Glomerular visceral epithelial cell (primary cell): ENCODE measurements around the gene ARHGEF3.

Experiments
- DNase-seq: peaks from one replicate; pipeline ENCODE4 v3.0.0-alpha.2; 2016; ENCODE audit errors: extremely low spot score

ARHGEF3 gene, protein sequence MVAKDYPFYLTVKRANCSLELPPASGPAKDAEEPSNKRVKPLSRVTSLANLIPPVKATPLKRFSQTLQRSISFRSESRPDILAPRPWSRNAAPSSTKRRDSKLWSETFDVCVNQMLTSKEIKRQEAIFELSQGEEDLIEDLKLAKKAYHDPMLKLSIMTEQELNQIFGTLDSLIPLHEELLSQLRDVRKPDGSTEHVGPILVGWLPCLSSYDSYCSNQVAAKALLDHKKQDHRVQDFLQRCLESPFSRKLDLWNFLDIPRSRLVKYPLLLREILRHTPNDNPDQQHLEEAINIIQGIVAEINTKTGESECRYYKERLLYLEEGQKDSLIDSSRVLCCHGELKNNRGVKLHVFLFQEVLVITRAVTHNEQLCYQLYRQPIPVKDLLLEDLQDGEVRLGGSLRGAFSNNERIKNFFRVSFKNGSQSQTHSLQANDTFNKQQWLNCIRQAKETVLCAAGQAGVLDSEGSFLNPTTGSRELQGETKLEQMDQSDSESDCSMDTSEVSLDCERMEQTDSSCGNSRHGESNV

DNA sequence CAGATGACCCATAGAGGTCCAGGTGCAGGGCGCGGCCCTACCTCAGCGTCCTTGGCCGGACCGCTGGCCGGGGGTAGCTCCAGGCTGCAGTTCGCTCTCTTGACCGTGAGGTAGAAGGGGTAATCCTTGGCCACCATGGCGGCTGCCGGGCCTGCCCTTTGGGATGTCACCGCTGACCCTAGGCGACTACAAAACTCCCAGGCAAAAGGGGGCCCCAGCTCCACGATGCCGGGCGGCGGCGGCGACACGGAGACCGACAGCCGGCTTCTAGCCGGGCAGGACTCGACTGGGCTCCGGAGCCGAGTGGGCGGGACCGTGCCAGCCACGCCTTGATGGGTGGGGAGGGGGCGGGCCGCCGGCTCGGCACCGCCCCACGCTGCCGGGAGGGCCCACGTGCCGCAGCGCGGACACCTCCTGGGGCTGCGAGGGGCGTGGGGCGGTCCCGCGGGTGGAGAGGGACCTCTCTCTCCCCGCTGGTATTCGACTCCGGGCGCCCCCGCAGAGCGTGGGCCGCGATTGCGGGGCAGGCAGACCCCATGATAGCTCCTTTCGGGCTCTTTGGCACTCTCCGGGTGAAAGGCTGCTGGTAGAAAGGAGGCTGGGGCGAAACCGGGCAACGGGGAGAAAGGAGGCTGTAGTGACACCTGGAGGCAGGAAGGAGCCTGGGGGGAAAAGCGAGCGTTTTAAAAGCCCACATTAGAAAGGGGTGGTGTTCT lies at the start of gene ARHGEF3:
ARHGEF3 (minus strand) TSS at position 288 of the 716 bp plus-strand sequence; CDS start at position 137, 151 bp downstream.
- peak; percentile 73 for DNase-seq

DNA sequence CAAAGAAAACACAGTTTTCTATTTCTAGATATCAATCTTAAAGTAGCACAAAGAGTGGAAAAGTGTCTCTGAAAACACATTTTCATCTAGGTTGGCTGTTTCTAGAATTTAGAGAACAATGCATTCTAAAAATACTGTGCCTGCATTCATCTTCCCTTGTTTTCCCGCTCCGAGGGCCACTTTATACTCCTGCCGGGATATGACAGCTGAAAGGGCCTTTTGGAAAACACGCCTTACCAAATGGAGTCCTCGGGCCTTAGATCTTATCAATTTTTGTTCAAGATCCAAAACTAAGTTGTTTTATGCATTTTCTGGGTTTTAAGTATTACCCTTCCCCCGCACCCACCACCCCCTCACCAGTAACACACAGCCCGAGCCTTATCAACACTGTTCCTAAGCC lies 47.9 kb upstream of the ARHGEF3 start:
- DNase-seq: no peak

DNA sequence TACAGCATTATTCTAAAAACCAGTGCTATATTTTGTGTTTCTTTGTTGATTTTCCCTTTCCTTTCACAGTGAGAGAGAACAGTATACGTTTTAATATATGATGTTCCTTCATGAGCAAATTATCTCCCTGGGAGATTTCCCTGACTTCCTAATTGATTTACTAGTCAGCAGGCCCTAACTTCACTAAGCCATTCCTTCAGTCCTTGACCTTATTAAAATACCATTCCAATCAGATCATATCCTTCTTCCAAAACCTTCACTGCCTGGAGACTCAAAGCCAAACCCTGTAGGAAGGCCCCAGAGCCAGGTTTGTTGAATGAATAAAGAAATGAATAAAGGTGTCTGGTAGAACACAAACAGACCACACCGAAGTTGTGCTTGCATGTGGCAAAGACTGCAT lies 43.8 kb upstream of the ARHGEF3 start:
- DNase-seq: no peak

DNA sequence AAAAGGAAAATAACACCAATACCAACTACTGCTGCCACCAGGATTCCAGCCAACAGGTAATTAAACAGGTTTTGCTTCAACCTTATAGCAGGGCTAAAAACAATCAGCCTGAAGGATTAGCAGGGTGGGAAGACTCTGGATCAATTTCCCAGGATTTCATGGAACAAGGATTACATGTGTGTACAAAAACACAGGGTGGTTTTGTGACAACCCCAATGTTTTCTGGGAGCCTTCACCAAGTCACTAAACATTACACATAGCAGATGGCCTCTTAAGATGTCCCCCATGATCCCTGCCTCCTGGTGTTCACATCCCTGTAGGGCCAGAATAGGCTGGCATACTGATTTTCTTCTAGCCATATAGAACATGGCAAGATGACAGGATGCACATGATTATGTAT lies 42.8 kb upstream of the ARHGEF3 start:
- no peak for DNase-seq

DNA sequence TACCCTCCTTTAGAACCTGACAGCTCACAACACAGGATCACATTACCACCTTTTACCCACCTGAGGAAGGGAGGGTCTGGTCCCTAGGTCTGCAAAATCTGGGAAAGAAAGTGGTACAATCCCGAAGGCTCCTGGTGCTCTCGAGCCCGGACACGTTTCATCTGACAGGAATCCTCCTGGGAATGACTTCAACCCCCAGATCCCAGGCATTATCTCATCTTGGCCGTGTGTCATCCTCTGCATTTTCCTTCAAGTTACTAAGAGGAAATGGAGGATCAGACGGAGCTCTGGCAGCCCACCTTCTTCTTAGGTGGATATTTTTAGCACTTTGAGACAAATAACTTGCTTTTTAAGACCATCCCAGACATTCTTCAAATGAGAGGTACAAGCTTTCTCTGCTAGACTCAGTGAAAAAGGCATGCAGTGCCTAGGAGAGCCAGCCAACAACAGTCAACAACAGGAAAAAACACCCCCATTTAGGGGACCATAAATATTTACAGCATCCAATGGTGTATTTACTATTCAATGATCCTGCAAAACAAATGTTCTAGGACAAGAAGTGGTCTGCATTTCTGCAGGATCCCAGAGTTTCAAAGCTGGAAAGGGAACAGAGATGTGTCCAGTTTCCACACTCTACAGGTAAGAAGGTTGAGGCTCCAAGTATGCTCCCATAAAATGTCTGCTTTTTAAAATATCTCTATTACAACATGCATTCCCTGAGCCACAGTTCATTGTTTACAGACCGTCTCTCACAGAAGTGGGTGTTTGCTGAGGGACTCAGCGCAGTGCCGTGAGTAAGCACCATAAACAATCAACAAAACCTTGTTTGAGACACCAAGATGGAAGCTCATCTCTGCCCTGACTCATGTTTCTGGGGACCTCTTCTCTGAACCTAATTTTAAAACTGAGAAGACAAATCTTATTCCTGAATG lies 38.3 kb upstream of the ARHGEF3 start:
- peak; percentile 64 for DNase-seq

DNA sequence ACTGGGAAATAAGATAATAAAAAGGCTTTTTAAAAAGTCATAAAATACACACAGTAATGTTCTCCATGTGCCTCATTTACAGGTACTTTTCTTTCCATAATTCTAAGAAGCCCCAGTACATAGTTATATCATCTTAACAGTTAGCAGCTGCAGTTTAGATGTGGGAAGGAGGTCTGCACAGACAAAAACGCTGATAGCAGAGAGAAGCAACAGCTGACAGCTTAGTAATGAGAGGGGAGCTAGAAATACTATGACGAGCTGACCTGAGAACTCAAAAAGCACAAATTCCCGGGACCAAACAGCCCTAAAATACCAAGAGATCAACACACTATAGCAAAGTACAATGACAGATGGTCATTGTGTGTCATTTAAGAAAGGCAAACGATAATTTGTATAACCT lies 36.7 kb upstream of the ARHGEF3 start:
- no peak for DNase-seq

DNA sequence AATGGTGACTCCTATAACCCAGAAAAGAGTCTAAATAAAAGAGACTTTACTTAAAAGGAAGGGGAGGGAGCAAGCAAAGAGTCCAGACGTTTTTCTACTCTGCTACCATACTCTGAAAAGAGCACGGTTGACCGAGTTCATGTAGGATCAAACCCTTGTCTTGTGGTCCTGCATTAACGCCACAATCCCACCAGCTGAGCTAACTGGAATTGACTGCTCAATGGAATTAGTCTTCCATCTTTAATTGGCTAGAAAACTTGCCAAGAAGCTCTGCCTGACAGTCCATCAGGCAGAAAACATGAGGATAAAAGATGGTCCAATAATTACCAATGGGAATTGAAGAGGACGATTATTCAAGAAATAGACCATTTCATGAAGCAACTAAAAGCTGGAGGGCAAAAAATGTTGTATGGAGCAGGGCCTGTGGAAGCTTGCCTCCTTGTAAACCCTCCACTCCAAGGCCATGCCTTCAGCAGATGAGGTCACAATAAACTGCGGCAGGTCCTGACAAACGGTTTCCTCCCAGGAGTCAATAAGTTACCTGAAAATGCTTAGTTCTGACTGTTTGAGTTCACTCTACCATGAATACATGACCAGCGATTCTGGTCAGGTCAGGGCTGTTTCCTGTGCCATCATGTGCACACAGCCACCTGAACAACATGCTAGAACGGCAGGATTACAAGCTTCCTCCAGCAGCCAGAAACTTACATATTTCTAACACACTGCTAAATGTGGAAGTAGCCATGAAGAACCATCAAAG lies 35.6 kb upstream of the ARHGEF3 start:
- DNase-seq: peak; percentile 52

DNA sequence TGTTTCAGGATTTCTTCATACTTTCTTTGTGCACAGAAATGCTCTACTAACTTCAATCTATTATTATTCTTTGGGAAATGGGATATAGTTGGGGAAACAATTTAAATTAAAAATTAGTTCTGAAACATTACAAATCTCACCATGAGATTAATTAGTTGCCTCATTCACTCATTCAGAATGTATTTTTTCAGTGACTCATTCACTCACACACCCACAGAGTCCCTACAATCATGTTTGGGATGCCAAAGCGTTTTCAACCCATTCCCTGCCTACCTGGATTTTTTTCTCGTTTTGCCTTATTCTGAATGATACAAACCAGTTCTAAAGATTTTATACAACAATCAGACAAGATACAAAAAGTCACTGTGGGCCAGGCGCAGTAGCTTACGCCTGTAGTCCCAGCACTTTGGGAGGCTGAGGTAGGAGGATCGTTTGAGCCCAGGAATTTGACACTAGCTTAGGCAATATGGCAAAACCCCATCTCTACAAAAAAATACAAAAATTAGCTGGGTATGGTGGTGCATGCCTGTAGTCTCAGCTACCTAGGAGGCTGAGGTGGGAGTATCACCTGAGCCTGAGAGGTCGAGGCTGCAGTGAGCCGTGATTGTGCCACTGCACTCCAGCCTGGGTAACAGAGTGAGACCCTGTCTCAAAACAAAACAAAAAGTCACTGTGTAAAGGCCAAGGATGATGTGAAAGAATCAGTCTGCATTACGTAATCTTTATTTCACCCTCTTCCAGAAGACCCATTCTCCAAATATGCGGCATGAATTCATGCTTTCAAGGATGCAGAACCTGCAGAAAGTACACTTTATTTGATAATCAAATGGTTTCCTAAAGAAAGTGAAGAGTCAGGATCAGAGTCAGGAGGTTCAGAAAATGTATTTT lies 34.8 kb upstream of the ARHGEF3 start:
- no peak for DNase-seq

DNA sequence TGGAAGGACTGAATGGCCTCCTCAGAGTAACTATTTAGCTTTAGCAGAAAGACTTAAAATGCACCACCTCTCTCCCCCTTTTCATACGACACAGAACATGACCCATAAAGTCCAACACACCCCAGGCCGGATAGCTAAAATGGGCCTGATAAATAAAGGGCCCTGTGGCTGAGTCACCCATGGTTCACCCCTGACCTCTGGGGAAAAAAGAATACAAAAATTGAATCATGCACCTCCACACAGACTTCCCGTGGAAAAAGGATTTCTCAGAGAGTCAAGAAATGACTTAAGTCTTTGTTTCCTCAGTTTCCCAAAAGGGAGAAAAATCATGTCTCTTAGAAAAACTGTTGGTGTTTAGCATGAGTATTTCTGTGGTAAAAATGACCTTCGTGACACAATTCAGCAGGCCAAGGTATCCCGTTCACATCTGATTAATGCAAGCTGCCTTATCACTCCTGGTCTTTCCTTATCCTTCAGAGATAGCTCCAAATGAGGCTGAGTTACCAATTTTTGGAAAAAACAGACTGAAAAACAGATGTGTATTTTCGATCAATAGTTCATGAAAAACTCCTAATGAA lies 34.0 kb upstream of the ARHGEF3 start:
- DNase-seq: no peak

DNA sequence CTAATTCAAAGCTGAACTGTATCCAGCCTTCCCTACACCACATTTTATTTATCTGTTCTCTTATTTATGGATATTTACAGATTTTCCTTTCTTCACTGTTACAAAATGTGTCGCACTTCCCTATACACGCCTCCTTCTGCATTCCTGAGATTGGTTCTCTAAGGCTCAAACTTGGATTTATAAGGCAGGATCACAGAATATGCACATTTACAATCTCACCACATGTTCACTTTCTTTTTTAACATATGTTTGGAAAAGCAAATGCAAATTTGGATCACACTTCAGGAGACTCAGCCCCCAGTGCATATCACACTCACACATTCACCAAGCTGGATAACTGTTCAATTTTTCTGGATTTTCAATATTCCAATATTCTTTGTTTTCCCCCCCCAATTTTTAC lies 31.8 kb upstream of the ARHGEF3 start:
- no peak for DNase-seq

DNA sequence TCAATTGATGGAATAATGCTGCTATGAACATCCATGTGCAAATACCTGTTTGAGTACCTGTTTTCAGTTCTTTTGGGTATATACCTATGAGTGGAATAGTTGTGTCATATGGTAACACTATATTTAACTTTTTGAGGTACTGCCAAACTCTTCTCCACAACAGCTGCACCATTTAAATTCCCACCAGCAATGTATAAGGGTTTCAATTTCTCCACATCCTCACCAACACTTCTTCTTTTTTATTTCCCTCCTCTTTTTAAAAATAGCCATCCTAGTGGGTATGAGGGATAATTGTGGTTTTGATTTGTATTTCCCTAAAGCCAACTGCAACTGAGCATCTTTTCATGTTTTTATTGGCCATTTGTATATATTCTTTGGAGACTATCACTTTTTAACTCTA lies 31.3 kb upstream of the ARHGEF3 start:
- no peak for DNase-seq

DNA sequence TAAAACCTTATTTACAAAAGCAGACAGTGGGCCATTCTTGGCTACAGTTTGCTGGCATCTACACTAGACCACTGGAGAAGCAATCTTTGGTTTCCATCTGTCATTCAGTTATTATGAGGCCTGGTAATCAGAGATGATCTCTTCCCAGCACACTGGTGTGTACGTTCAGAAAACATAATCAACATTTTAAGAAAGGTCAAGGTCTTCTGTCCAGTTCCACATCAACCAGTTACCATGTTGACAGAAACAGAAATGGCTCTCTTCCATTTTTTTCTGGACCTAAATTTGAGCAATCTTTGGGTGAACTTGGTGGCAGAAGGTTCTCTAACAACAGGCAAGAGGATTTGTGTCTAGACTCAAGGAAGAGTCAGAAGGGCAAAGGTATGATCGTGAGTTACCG lies 29.8 kb upstream of the ARHGEF3 start:
- no peak for DNase-seq

DNA sequence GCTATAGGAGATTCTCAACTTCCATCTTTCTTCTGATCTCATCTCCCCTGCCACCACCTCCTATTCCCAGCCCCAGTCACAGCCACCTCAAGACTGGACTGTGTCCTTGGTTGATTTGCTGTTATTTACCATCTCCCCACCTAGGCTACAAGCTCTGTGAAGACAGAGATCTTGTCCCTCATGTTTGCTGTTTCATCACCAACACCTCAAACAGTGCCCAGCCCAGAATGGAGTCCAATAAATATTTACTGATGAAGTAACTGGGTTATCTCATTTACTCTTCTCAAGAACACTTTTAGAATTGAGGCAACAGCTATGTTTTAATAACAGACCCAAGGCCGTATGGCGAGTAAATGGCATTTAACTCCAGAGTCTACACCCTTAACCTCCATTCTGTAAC lies 29.1 kb upstream of the ARHGEF3 start:
- no peak for DNase-seq

DNA sequence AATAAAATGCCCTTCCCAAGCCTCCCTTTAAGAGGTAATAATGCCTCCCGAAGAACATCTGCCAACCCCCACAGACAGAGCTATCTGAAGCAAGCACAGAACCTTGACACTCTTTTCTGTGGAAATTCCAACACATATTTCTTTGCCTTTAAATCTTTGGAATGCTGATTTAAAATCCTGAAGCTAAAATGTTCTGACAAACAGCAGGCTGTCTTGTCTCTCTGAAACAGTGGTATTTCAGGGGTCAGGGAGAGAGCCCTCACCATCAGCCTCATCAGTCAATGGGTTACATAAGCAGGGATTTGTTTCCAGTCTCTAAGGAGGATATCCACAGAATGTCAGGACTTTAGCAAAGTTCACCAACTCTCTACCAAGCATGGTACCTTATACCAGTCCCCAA lies 27.8 kb upstream of the ARHGEF3 start:
- DNase-seq: no peak

DNA sequence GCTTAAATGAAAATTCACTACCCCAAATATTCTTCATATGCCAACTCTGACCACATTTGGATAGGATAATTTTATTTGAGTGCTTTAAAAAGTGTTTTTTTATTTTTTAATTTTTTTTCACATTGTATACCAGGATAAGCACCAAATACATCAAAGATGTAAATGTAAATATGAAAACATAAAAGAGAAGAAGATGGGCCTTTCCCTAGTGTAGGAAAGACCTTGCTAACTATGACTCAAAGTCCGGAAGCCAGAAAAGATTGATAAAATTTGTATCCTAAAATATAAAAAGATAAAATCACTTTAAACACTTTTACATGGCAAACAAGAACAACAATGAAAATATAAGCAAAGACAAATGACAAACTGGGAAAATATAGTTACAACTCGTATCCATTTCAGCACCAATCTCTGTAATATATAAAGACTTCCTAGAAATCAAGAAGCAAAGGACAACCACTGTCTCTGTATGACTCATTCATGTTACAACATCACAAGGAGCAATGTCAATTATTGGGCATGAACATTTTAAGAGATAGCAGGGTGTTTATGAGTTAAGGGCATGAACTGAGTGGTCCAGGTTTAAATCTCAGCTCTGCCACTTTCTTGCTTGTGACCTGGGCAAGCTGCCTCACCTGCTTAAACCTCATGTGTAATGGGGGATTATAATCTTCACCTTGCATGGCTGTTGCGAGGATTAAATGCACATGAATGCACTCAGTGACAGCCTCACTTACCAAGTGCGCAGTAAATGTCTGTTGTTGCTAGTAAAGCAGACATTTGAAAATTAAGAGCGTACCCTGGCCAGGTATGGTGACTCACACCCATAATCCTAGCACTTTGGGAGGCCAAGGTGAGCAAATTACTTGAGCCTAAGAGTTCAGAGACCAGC lies 25.3 kb upstream of the ARHGEF3 start:
- DNase-seq: no peak

DNA sequence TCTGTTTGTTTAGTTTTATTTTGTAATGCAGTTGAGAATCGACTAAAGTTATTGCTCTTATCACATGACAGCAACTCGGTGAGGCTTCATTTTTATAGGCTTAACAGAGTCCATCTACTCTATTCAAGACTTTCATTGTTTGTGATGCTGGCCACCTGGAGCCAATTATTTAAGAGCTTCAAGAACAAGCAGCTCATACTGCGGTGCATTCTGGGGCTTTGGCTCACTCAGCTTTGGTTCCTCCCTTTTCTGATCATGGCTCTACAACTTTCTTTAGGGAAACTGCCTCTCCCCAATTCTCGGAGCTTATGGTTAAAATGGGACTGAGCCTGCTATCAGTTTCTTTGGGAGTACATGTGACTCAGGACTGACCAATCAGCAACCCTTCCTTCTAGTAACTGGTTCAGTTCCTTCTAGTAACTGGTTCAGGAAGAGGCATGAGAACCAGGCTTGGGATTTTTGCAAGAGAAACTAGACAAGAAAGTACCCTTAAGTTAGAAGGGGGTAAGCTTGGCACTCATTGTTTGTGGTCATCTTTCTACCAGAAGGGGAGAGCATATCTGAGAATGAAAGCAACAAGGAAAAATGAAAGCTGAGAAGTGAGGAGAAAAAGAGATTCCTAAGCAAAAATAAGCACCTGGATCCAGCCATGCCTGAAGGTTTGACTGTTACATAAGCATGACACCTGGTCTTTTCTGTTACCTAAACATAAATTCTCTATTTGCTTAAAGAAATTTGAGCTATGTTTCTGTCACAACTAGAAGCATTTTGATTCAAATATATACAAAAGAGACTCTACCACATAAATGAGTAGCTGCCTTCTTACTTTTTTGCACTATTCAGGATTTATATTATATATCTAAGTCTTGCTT lies 24.1 kb upstream of the ARHGEF3 start:
- DNase-seq: no peak

DNA sequence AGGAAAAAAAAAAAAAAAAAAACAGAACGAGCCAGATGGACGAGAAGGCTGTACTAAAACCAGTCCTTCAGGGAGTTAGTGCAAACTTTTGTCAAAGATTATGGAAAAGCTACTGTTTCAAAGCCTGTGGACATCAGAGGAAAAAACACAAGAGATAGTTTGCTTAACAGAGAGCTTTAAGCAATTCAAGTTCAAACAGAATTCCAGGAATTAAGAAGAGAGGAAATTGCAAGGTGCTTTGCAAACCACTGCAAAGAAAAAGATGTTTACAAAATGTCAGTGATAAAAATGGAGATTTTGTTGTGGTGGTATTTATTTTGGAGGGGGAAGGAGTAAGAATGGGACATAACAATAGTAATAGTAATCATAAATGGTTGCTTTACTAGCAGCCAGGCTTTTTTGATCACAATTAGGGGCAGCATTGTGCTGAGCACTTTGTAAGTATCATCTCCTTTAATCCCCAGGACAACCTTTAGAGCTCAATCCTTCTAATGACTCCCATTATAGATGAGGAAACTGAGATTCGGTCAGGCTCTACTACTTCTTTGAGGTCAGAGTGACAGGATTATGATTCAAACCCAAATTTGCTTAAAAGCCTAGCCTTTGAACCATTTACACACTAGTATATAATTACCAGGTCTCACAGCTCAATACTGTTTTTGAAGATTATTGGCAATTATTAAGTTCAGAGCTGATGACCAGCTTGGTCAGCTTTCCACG lies 22.4 kb upstream of the ARHGEF3 start:
- no peak for DNase-seq
